GM18511 (cell line): ENCODE data around the gene TSPAN32.

ENCODE experiments used
- ATAC-seq: cut with Tn5 transposase; IDR thresholded peaks from one replicate; pipeline ENCODE4 v1.9.1; 2021; ENCODE audit warnings: mild to moderate bottlenecking, moderate library complexity; ENCODE audit not compliant: unreplicated experiment

Gene TSPAN32

DNA sequence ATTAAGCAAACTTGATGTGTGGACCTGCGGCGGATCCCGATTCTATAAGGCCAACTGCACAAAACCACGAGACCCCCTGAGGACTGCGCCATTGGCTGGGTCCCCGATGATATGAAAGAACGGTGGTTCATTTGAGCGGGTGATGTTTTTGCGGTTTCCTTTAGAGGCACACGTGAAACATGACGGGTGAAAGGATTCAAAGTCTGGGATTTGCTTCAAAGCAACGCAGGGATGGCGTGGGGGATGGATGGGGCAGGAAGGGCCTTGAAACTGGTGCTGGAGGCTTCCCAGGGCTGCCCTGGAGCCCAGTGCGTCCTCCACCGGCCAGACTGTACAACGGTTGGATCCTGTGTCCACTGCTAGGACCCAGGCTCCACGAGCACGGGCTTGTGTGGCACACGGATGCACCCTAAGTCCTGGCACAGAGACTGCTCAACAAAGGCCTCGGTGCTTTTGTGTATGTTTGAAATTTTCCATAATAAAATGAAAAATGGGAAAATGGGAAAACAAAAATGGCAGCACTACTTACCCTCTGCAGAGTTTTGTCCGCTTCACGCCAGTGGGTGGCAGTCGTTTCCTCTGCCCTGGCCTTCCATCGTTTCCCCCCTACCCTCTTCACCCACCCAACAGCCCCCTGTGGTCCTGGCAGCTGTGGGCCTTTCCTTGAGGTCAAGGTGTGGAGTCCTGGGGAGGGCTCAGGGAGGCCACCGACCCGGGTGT is 35.1 kb upstream of the TSPAN32 start:
- no peak for ATAC-seq

DNA sequence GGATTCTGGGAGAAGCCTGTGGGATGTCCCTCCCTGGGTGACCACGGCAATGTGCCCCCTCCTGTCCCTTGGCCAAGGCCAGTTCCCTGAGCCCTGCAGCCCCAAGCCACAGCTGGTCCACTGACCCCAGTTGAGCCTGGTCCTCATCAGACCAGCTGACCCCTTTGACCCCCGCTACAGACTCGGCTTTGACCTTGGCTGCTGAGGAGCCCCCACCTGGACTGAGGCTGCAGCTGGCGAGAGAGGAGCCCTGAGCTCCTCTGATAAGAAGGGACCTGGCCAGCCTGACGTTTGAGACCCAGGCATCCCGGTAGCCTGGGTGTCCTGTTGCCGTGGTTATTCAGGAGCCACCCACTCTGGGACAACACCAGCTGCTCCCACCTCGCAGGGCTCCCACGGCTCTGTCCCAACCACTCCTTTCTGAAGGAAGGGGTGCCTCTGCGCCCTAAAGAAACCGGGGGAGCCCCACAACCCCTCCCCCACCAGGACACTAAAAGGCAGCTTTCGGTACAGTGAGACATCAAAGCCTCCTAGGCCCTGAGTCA is 34.4 kb upstream of the TSPAN32 start:
- no peak for ATAC-seq

DNA sequence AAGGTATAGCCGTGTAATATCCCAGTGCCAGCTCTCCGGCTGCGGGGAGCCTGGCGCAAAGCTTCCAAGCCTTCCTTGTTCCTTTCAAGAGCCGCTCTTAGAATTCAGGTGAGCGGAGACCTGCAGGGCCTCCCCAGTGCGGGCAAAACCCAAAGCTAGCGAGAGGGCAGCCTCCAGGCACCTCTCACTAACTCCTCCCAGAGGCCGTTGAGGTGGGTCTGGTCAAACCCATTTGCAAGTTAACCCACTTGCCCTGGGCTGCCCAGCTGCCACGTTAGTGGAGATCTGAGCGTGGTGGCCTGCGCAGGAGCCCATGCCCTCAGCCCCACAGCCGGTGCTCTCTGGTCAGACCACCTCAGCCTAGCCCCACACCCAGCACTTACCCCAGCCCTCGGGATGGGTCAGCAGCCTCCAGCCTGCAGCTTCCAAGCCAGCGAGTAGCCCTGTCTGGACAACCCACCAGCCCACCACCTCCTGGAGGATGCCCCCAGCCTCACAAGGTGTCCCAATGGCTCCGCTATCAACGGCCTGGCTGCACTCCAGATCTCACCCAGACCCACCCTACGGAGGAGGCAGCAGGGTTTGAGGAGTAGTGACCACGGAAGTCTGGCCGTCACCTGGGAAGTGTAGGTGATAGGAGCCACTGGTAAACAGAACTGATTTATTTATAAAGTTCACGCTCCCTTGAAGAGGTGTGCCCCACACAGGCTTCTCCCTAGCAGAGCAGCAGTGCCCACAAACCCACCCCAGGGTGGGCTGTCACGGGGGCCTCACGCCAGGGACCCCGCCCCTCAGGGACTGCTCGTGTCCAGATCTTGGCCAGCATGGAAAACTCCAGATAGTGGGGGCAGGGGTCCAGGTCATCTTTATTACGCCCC is 33.7 kb upstream of the TSPAN32 start:
- no peak for ATAC-seq

DNA sequence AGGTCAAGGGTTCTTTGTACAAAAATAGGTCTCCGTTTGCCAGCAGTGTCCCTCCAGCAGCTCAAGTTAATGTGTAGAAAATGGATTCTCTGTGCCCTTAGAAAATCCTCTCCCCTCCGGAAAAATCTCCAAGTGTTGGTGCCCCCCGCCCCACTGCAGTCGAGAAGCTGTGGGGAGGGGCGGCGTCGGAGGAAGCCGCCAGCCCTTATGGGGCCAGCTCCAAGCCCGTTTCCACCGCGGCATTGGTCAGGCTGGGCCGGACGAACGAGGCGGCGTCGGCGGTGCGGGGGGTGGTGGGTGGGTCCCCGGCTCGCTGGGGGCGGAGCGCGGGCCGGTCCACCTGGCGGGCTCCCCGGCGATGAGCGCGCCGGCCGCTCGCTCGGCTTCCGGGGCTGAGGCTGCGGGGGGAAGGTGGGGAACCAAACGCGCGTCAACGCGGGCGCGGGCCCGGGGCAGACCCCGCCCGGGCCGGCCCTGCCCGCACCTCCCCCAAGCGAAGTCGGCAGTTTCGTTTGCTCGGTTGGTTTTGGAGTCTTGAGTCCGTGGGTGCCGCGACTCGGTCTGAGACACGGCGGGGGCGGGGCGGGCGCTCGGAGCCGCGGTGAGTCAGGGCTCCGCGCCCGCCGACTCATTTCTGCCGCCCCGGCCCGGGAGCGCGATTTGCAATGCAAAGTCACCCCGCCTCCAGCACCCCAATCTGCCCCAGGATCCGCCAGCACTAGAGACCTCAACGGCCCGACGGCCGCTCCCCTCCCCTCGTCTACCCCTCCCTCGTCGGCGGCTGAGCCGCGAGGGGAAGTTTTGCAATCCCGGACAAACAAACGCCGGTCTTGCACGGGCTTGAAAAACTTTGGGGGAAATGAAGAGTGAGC is 32.8 kb upstream of the TSPAN32 start:
- no peak for ATAC-seq

DNA sequence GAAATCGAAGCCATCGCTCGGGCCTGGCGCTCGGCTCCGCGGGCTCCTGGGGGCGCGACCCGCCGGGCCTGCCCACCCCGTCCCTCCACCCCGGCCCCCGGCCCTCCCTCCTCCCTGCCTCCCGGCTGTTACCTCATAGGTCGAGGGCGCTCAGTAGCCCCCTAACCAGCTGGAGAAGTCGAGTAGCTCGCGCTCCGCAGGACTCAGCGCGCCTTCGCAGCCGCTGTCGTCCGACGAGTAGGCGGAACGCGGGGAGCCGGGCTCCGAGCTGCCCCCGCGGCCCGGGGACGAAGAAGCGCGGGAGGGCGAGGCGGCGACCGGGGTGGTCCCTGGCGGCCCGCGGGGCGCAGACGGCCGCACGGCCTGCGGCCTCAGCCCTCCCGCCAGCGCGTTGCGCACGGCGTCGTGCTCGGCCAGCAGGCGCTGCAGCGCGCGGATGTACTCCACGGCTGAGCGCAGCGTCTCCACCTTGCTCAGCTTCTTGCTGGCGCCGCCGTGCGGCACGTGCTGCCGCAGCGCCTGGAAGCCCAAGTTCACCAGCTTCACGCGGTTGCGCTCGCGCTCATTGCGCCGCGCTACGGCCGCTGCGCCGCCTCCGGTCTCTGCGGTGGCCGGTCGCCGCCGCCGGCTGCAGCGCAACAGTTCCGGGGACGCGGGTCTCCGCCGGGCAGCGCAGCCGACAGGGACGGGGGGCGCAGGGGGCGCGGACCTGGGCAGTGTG is 32.1 kb upstream of the TSPAN32 start:
- ATAC-seq, result no peak

DNA sequence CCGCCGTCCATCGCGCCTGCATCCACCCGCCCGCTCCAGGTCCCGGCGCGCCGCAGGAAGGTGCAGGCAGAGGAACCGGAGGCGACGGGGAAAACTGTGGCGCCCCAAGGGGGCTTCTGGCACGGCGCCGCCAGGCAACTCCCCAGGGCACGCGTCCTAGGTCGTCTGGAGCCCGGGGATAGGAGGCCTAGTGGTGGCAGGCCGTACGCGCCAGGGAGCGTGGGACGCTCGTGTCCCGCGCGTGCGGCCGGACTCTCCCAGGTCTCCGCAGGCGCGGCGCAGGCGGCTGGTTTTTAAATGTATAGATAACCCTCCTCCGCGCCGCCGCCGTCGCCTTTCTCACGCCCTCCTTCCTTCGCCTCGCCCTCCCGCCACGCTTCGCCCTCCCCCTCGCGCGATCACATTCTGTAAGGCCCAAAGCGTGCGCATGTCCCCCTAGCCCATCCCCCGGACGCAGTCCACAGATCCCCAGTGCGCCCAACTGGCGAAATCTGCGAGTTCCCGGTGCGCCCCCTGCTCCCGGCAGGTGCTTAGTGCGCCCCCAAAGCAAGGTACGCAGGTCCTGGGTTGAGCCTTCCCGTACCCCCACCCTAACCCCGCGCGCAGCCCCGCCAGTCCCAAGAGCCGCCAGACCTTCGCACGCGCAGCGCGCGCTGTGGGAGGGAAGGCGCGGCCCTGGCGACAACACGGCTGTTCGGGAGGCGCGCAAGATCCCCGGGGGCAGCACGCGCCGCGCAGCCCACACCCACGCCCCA is 31.3 kb upstream of the TSPAN32 start, which contains the start of gene ASCL2:
TSS of gene ASCL2 (minus strand) at position 267 of the 755 bp plus-strand sequence. CDS start at position 11, 256 bp downstream.
- no peak for ATAC-seq

DNA sequence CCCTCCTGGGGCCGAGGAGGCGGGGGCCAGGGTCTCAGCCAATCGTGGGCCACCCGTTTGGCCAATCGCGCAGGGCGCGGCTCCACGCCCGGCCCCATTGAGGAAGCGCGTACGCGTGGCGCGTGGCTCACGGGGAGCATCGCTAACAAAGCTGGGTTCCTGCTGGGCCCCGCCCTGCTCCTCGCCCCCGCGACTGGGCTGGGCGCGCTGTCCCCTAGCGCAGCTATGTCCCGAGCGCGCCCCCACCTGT is 30.8 kb upstream of the TSPAN32 start:
- ATAC-seq, result no peak

DNA sequence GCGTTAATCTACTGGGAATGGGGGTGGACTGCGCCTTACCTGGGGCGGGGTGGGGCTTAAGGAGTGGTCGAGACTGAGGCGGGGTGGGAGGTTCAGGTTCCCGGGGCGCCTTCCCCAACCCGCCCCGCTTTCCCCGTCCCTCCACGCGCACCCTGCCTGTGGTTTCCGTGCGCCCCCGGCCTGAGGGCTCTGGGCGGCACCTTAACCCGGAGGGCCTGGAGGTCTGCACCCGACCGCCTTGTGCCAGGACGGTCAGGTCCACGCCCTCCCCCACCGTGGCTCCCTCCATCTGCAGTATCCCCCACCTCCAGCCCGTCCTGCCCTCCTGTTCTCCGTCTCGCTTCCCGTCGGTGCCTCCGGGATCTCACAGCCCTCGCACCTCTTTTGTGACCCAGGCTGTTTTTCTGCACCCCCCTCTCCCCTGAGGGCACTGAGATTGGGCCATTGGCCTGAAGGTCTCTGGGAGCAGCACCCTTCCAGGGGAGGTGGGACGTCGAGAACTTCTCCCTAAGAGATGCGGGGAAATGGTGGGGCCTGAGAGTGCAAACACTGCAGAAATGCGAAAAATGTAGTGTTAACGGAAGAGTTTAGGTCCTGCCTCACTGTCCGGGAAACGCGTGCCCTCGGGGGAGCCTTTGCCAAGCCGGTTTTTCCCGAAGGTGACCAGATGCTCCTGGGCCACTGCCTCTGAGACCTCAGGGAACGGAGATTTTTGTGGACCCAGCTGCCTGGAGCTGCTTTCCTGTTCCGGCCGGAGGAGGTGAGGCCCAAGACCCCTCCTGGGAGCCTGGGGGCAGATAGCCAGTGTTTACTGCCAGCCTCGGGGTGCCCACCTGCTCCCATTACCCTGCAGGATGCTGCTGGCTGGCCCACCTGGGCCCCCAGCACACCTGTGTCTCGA is 30.2 kb upstream of the TSPAN32 start:
- ATAC-seq, result no peak

DNA sequence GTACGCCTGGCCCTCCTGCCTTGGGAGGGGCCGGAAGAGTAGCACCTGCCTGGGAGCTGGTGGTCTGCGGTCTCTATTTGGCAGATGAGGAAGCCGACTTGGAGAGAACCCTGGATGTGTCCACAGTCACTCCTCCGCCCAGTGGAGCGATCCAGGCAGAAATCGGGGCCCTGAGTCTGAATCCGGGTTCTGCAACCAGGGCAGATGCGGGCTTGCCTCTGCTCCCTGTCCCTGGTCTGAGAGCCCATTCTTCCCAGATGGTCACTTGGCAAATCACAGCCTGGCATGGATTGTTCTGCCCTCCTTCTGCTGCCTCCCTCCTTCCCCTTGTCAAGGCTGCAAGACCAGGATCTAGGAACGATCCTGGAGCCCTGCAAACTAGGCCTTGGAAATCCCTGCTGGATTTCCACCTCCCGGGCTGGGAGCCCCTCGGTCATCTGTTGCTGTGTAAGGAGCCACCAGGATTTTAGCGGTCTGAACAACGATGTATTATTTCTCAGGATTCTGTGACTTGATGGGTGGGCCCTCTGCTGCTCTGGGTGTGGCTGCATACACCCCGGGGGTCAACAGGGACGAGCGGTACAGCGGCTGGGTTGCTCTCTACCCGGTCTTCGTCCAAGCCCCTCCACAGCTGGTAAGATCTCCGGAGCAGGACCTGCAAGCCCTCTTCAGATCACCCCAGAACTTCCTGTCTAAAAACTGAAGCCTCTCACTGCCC is 29.4 kb upstream of the TSPAN32 start:
- ATAC-seq, result no peak

DNA sequence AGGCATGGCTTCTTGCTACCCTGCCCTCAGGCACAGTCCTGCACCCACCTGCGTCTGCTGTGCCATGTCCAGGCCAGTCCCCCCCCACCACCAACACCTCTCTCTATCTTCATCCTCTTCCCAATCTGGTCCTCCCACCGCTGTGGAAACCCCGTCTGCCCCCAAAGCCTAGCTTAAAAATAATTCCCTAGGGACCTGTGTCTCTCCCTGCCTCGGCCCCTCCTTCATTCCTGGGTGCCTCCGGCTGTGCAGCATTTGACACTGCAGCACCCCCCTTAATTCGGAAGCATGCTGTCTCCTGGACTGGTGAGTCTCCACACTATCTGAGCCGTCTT is 28.9 kb upstream of the TSPAN32 start:
- ATAC-seq, result no peak

DNA sequence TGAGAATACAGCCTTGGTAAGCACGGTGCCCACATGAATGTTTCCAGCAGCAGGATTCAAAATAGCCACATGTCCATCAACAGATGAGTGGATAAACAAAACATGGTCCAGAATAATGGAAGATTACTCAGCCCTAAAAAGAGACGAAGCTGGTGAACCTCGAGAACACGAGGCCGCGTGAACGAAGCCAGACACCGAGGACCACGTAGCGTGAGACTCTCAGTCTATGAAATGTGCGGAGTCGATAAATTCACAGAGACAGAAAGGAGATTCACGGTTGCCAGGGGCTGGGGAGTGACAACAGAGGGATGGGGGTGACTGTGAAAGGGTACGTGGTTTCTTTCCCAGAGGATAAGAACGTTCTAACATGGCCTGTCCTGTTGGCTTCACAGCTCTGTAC is 28.5 kb upstream of the TSPAN32 start:
- no peak for ATAC-seq

DNA sequence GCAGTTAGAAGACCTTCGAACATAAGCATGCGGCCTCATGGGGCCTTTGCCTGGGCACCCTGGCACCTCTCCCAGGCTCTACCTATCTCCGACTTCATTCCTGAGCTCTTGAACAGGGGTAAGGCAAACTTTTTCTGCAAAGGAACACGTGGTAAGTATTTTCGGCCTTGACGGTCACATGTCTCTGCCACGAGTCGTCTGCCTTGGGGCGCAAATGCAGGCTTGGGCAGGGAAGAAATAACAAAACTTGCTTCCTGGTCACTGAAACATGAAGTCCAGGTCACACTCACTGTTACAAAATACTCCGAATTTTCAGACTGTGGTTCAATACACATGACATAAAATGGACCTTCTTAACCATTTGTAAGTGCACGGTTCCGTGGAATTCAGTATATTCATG is 28.0 kb upstream of the TSPAN32 start:
- ATAC-seq, result no peak

DNA sequence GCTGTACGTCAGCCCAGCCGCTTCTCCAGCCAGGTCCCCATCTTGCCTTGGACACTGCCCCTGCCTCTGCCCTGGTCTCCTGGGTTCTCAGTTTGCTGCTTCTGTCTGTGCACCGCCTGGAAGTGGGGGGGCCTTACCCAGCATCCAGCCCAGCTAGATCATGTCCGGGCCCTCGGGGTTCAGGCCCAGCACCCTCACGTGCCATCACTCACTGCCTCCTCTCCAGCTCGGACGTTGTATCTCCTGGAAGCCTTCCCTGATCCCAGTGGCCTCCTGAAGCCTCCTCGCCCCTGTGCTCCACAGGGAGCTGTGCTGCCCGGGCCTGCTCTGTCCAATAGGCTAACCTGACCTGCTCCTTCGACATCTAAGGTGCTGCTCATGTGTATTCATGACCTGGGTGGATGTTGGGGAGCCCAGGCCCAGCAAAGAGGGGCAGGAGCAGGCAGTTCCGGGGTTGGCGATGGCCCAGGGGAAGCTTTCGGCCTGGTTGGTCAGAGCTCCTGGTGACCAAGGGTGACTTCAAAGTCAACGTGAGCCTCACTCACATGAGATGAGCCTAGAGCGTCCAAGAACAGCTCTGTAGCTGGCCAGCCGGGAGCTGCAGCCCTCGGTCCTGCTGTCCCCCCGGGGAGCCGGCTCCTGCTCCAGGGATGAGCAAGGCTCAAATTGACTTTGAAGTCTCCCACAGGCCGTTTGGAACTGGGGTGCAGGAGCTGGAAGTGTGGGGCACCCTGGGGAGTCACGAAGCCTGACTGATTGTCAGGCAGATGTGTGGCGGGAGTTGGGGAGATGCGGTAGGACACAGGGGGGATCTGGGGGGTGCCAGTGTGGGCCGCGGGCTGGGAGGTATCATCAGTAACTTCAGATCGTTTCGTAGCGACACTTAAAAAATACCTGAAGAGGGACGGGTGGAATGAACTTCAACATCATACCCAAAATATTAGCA is 26.2 kb upstream of the TSPAN32 start:
- ATAC-seq, result no peak

DNA sequence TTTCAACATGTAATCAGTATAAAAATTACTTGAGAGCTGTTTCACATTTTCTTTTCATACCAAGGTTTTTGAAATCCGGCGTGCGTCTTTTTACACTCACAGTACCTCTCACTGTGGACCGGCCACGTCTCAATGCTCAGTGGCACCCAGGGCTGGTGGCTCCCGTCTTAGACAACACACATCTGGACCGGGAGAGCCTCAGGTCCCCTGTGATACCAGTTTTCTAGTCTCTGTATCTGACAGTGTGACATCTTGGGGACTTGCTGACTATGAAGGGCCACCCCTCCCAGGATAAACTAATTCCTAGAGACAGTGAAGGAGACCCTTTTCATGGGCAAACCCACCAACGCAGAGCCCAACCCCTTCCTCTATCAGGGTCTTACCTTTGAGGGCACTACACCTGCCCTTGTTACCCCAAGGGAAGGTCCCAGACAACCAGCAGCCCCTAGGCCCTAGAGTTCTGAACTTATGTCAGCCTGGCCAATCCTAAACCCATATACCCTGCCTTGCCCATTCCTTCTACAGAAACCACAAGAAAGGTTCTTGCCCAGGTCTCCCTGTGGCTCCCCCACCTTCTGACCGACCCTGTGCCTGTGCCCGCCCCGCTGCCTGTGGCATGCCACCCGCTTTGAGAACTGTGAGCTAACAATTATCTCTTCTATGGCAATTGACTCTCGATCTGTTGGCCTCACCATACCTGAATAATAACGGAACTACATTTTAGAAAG is 25.4 kb upstream of the TSPAN32 start:
- ATAC-seq, result no peak

DNA sequence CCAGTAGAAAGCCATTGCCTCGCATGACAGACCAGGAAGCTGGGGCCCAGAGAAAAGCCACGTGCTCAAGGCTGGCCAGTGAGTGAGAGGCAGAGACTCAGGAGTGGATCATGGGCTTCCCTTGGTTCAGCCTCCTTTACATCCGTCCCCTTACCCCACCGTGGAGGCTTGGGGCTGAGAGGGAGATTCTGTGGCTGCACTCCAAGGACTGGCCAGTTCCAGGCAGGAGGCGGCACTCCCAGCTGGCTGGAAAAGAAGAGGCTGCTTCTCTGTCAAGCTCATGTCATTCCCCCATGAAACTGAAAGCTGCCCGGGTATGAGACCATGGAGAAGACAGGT is 24.8 kb upstream of the TSPAN32 start:
- no peak for ATAC-seq

DNA sequence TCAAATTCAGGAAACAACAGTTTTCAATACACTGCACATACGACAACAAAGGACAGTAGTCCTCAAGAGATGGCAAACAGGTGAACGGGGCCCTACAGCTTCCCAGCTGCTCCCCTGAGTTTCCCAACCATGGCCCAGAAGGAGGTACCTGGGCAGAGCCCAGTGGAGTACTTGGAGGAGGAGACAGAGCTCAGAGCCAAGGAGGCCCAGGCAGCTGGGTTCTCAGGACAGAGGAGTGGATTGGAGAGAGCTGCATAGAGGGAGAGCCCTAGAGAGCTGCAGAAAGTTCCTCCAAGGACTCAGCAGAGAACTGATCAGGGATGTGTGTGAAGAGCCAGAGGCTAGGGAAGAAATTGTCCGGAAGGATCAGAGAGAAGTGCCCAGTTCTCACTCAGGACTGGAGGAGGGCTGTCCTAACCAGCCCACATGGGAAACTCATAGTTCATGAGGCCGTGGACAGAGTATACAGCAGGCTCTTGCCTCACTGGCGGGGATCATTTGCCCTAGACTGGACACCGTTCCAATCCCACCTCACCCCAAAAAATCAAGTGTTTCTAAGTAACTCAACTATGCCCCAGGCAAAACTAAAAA is 23.8 kb upstream of the TSPAN32 start:
- ATAC-seq, result no peak
